Mesenchymal stem cell (in vitro differentiated cells and primary cell): ENCODE data around the gene LRRFIP1.

Experiments used
- DNase-seq: peaks from one replicate; pipeline ENCODE4 v3.0.0-alpha.2; 2013
- H2AFZ ChIP-seq: one replicate; pipeline ENCODE4 v1.6.1; 2013; ENCODE audit warnings: low read depth, mild to moderate bottlenecking, control low read depth, inconsistent platforms, low read length, moderate library complexity
- H2AK5ac ChIP-seq: 2 replicates; pipeline ENCODE4 v1.6.1; 2013; ENCODE audit warnings: low read length, moderate library complexity, mild to moderate bottlenecking, inconsistent platforms; ENCODE audit not compliant: severe bottlenecking
- H2BK120ac ChIP-seq: one replicate; pipeline ENCODE4 v1.6.1; 2013; ENCODE audit warnings: low read depth, mild to moderate bottlenecking, inconsistent platforms, low read length, moderate library complexity
- H2BK12ac ChIP-seq, 2 experiments: one replicate each; pipeline ENCODE4 v1.6.1; 2013; ENCODE audit warnings: inconsistent platforms in 2 of 2, low read length in 2 of 2, mild to moderate bottlenecking in 2 of 2, moderate library complexity in 2 of 2, control low read depth in 1 of 2
- H2BK15ac ChIP-seq: one replicate; pipeline ENCODE4 v1.6.1; 2013; ENCODE audit warnings: mild to moderate bottlenecking, low read depth, inconsistent platforms; ENCODE audit not compliant: poor library complexity, severe bottlenecking
- H2BK5ac ChIP-seq: 2 replicates; pipeline ENCODE4 v1.6.1; 2013; ENCODE audit warnings: low read depth, mild to moderate bottlenecking, low read length, control low read depth, inconsistent platforms; ENCODE audit not compliant: poor library complexity, severe bottlenecking
- H3K14ac ChIP-seq, 2 experiments: one replicate each; pipeline ENCODE4 v1.6.1; 2013; ENCODE audit warnings: inconsistent platforms in 2 of 2, low read length in 2 of 2, control low read depth in 1 of 2, mild to moderate bottlenecking in 1 of 2, moderate library complexity in 1 of 2
- H3K18ac ChIP-seq, 2 experiments: one replicate each; pipeline ENCODE4 v1.6.1; 2013; ENCODE audit warnings: inconsistent platforms in 2 of 2, low read length in 2 of 2, control low read depth in 1 of 2, low read depth in 1 of 2, mild to moderate bottlenecking in 1 of 2
- H3K23ac ChIP-seq, 2 experiments: one replicate each; pipeline ENCODE4 v1.6.1; 2013; ENCODE audit warnings: inconsistent platforms in 2 of 2, low read length in 2 of 2, mild to moderate bottlenecking in 2 of 2, moderate library complexity in 2 of 2, control low read depth in 1 of 2
- H3K27ac ChIP-seq: 2 replicates; pipeline ENCODE4 v1.5.1; 2013; ENCODE audit warnings: mild to moderate bottlenecking, moderate library complexity, low read length, control low read depth, inconsistent platforms; ENCODE audit not compliant: poor library complexity, severe bottlenecking
- H3K27me3 ChIP-seq, 2 experiments: 2 replicates each; pipeline versions ENCODE4 v1.6.1 to v1.7.0; 2013; ENCODE audit warnings: low read length in 2 of 2, mild to moderate bottlenecking in 2 of 2, moderate library complexity in 2 of 2, control low read depth in 1 of 2, inconsistent platforms in 1 of 2; ENCODE audit not compliant: control insufficient read depth in 1 of 2, insufficient read depth in 1 of 2
- H3K36me3 ChIP-seq, 2 experiments: 2 replicates each; pipeline versions ENCODE4 v1.6.1 to v1.7.0; 2013; ENCODE audit warnings: low read length in 2 of 2, control low read depth in 1 of 2, inconsistent platforms in 1 of 2, low read depth in 1 of 2, mild to moderate bottlenecking in 1 of 2; ENCODE audit not compliant: insufficient read depth in 2 of 2, control insufficient read depth in 1 of 2
- H3K4ac ChIP-seq, 2 experiments: one replicate each; pipeline ENCODE4 v1.6.1; 2013; ENCODE audit warnings: inconsistent platforms in 2 of 2, low read length in 2 of 2, mild to moderate bottlenecking in 2 of 2, moderate library complexity in 2 of 2, control low read depth in 1 of 2, low read depth in 1 of 2
- H3K4me1 ChIP-seq: 2 replicates; pipeline ENCODE4 v1.6.1; 2013; ENCODE audit warnings: low read depth, low read length, control low read depth; ENCODE audit not compliant: control insufficient read depth, insufficient read depth
- H3K4me2 ChIP-seq: 2 replicates; pipeline ENCODE4 v1.6.1; 2013; ENCODE audit warnings: low read length, mild to moderate bottlenecking, inconsistent platforms; ENCODE audit not compliant: poor library complexity, severe bottlenecking
- H3K4me3 ChIP-seq, 2 experiments: 2 replicates each; pipeline versions ENCODE4 v1.5.1 to v1.7.0; 2013; ENCODE audit warnings: low read length in 2 of 2, mild to moderate bottlenecking in 2 of 2, control low read depth in 1 of 2, low read depth in 1 of 2; ENCODE audit not compliant: insufficient read depth in 1 of 2
- H3K79me1 ChIP-seq: replicated peaks from 2 replicates; pipeline ENCODE4 v1.6.1; 2013; ENCODE audit warnings: mild to moderate bottlenecking, control low read depth, low read length, inconsistent platforms; ENCODE audit not compliant: poor library complexity, severe bottlenecking
- H3K9ac ChIP-seq: 2 replicates; pipeline ENCODE4 v1.7.0; 2013; ENCODE audit warnings: mild to moderate bottlenecking, low read length, moderate library complexity
- H3K9me3 ChIP-seq: 2 replicates; pipeline ENCODE4 v1.7.0; 2013; ENCODE audit warnings: mild to moderate bottlenecking, low read length; ENCODE audit not compliant: control insufficient read depth
- H4K8ac ChIP-seq: one replicate; pipeline ENCODE4 v1.6.1; 2013; ENCODE audit warnings: inconsistent platforms, mild to moderate bottlenecking, low read length, moderate library complexity
- H4K91ac ChIP-seq: one replicate; pipeline ENCODE4 v1.6.1; 2013; ENCODE audit warnings: mild to moderate bottlenecking, low read length, inconsistent platforms
- WGBS: methylation state at CpG from one replicate; pipeline ENCODE4 v1.1.7; 2013; ENCODE audit warnings: mixed read lengths; 5-methylcytosine and 5-hydroxymethylcytosine counted together

The LRRFIP1 gene

GRCh38 chr2:237631801-237632585, 4.6 kb downstream of the LRRFIP1 start:
- peak overlapping the region; percentile 27 for H2AK5ac ChIP-seq
- DNase-seq = no peak
- H3K18ac ChIP-seq = no peak overlapping the region
- H3K9me3 ChIP-seq = peaks cover 15% of the 10 kb centered on the region
- no peak overlapping the region for H2BK5ac ChIP-seq
- no peak overlapping the region for H3K4me3 ChIP-seq
- no peak overlapping the region for H3K4me2 ChIP-seq
- H3K4ac ChIP-seq = no peak overlapping the region
- H3K36me3 ChIP-seq = peaks cover 29 to 37% of the 10 kb centered on the region in 2 experiments
- no peak overlapping the region for H2AFZ ChIP-seq
- no peaks in the 10 kb centered on the region for H3K27me3 ChIP-seq
- H3K79me1 ChIP-seq = peaks cover 48% of the 10 kb centered on the region
- no peak overlapping the region for H3K27ac ChIP-seq
- no peak overlapping the region for H2BK120ac ChIP-seq
- no peak overlapping the region for H4K8ac ChIP-seq
- H2BK15ac ChIP-seq = no peak overlapping the region
- 90% methylated on average over 19 of the region's 19 CpGs for WGBS
- no peak overlapping the region for H3K14ac ChIP-seq
- peaks cover 29% of the 10 kb centered on the region for H3K4me1 ChIP-seq
- no peak overlapping the region for H2BK12ac ChIP-seq
- H4K91ac ChIP-seq = no peak overlapping the region
- H3K9ac ChIP-seq = no peak overlapping the region
- no peak overlapping the region for H3K23ac ChIP-seq

- Histone ChIP-seq H4K91ac (no peak overlapping the region), H2AK5ac (peak overlapping the region; percentile 34), H2BK12ac (no peak overlapping the region), H3K79me1 (peaks cover 49% of the 10 kb centered on the region), H2BK15ac (no peak overlapping the region), H3K4me3 (no peak overlapping the region), H3K4me2 (no peak overlapping the region), H2AFZ (no peak overlapping the region), H3K4ac (no peak overlapping the region), H3K18ac (no peak overlapping the region), H3K27ac (no peak overlapping the region), H3K36me3 (peaks cover 29 to 37% of the 10 kb centered on the region in 2 experiments), H2BK5ac (no peak overlapping the region), H3K23ac (no peak overlapping the region), H3K27me3 (no peaks in the 10 kb centered on the region), H3K14ac (no peak overlapping the region), H3K9me3 (peaks cover 15% of the 10 kb centered on the region), H2BK120ac (no peak overlapping the region), H4K8ac (no peak overlapping the region), H3K9ac (no peak overlapping the region), H3K4me1 (peaks cover 29% of the 10 kb centered on the region)
- WGBS = 96% methylated on average over 9 of the region's 10 CpGs
- no peak for DNase-seq
Observed at GRCh38 chr2:237633061-237633561, 5.7 kb downstream of the LRRFIP1 start.

- no peak overlapping the region for H3K4me2 ChIP-seq
- no peak overlapping the region for H3K4ac ChIP-seq
- DNase-seq = no peak
- H4K91ac ChIP-seq = no peak overlapping the region
- peaks cover 21% of the 10 kb centered on the region for H3K4me1 ChIP-seq
- H2BK5ac ChIP-seq = no peak overlapping the region
- H3K27ac ChIP-seq = no peak overlapping the region
- no peak overlapping the region for H4K8ac ChIP-seq
- no peak overlapping the region for H2AFZ ChIP-seq
- peaks cover 58% of the 10 kb centered on the region for H3K79me1 ChIP-seq
- H3K14ac ChIP-seq = no peak overlapping the region
- no peak overlapping the region for H3K18ac ChIP-seq
- no peak overlapping the region for H2BK12ac ChIP-seq
- H3K9me3 ChIP-seq = peaks cover 15% of the 10 kb centered on the region
- no peak overlapping the region for H2BK120ac ChIP-seq
- H2AK5ac ChIP-seq = no peak overlapping the region
- peaks cover 25 to 31% of the 10 kb centered on the region in 2 experiments for H3K36me3 ChIP-seq
- no peak overlapping the region for H2BK15ac ChIP-seq
- H3K9ac ChIP-seq = no peak overlapping the region
- 90% methylated on average over 1 of the region's 1 CpG for WGBS
- H3K23ac ChIP-seq = no peak overlapping the region
- no peaks in the 10 kb centered on the region for H3K27me3 ChIP-seq
- no peak overlapping the region for H3K4me3 ChIP-seq
Observed at GRCh38 chr2:237636578-237636977, 9.2 kb downstream of the LRRFIP1 start.

- Histone ChIP-seq H4K8ac (no peak overlapping the region), H3K9ac (no peak overlapping the region), H3K36me3 (peaks cover 23 to 27% of the 10 kb centered on the region in 2 experiments), H3K4ac (no peak overlapping the region), H2AFZ (no peak overlapping the region), H4K91ac (no peak overlapping the region), H3K23ac (no peak overlapping the region), H3K79me1 (peaks cover 58% of the 10 kb centered on the region), H2AK5ac (no peak overlapping the region), H2BK15ac (no peak overlapping the region), H2BK12ac (no peak overlapping the region), H2BK120ac (no peak overlapping the region), H3K27ac (no peak overlapping the region), H3K27me3 (no peaks in the 10 kb centered on the region), H3K14ac (no peak overlapping the region), H3K9me3 (peaks cover 15% of the 10 kb centered on the region), H2BK5ac (no peak overlapping the region), H3K4me2 (no peak overlapping the region), H3K4me1 (peaks cover 13% of the 10 kb centered on the region), H3K4me3 (no peak overlapping the region), H3K18ac (no peak overlapping the region)
- 100% methylated on average over 1 of the region's 3 CpGs for WGBS
- no peak for DNase-seq
Observed at GRCh38 chr2:237637429-237638135, 10.2 kb downstream of the LRRFIP1 start.
